PC-3 (cell line): ENCODE results near the gene CLEC19A.

Source experiments
- EZH2 ChIP-seq: fragments of 300-600 bp; sonication (generic); IDR thresholded peaks from one replicate; pipeline ENCODE4 v1.6.1; 2017; ENCODE audit warnings: antibody characterized with exemption, mild to moderate bottlenecking, low read length; ENCODE audit not compliant: unreplicated experiment
- EZH2phosphoT487 ChIP-seq: fragments of 300-600 bp; sonication (generic); IDR thresholded peaks from 2 replicates; pipeline ENCODE4 v1.6.1; 2018; ENCODE audit warnings: mild to moderate bottlenecking, antibody characterized with exemption, low read length, borderline replicate concordance
- TF ChIP-seq, protein P1 (sequence below): fragments of 300-600 bp; sonication (generic); conservative IDR thresholded peaks from 2 replicates; pipeline ENCODE4 v1.5.1; 2017; ENCODE audit warnings: antibody characterized with exemption, low read depth, mild to moderate bottlenecking, low read length

DNA sequence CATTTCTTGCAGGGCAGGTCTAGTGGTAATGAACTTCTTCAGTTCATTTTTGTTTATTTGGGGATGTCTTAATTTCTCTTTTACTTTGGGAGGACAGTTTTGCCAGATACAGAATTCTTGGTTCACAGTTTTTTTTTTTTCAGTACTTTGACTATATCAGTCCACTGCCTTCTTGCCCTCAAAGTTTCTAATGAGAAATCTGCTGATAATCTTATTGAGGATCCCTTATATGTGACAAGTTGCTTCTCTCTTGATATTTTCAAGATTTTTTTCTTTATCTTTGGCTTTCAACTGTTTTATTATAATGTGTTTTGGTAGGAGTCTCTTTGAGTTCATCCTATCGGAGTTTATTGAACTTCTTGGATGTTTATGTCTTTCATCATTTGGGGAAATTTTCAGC, 42.8 kb downstream of the CLEC19A start:
- TF ChIP-seq, protein P1, sequence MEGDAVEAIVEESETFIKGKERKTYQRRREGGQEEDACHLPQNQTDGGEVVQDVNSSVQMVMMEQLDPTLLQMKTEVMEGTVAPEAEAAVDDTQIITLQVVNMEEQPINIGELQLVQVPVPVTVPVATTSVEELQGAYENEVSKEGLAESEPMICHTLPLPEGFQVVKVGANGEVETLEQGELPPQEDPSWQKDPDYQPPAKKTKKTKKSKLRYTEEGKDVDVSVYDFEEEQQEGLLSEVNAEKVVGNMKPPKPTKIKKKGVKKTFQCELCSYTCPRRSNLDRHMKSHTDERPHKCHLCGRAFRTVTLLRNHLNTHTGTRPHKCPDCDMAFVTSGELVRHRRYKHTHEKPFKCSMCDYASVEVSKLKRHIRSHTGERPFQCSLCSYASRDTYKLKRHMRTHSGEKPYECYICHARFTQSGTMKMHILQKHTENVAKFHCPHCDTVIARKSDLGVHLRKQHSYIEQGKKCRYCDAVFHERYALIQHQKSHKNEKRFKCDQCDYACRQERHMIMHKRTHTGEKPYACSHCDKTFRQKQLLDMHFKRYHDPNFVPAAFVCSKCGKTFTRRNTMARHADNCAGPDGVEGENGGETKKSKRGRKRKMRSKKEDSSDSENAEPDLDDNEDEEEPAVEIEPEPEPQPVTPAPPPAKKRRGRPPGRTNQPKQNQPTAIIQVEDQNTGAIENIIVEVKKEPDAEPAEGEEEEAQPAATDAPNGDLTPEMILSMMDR: no peak
- TF ChIP-seq EZH2 (no peak), EZH2phosphoT487 (no peak)
